Liver (tissue), 9 donors: ENCODE measurements around the gene ARPC5. TPM values are rescaled to one million over a fixed set of nuclear protein-coding genes. Genes with fewer than 3 reads are reported as not detected.
A peak's percentile ranks its signal among the peaks of the same experiment; 100 is the strongest.

ENCODE experiments used
- DNase-seq: peaks from one replicate; pipeline ENCODE4 v3.0.0-alpha.2; 2017; ENCODE audit warnings: low spot score
- H3K27ac ChIP-seq, 2 donors: one replicate each; pipeline ENCODE4 v1.7.0; 2013; ENCODE audit warnings: inconsistent platforms in 2 of 2, low read length in 2 of 2, control low read depth in 1 of 2, low read depth in 1 of 2, mild to moderate bottlenecking in 1 of 2
- H3K27me3 ChIP-seq, 4 donors: one replicate each; pipeline versions ENCODE4 v1.6.1 to v1.7.0; 2013; ENCODE audit warnings: low read length in 3 of 4, inconsistent platforms in 1 of 4, mild to moderate bottlenecking in 1 of 4, moderate library complexity in 1 of 4; ENCODE audit not compliant: control insufficient read depth in 4 of 4, insufficient read depth in 4 of 4
- H3K36me3 ChIP-seq, 4 donors: one replicate each; pipeline versions ENCODE4 v1.6.1 to v1.7.0; 2013; ENCODE audit warnings: low read length in 3 of 4, mild to moderate bottlenecking in 3 of 4, low read depth in 1 of 4, moderate library complexity in 1 of 4; ENCODE audit not compliant: control insufficient read depth in 4 of 4, insufficient read depth in 3 of 4
- H3K4me1 ChIP-seq, 4 donors: one replicate each; pipeline versions ENCODE4 v1.6.1 to v1.7.0; 2013; ENCODE audit warnings: low read length in 3 of 4, mild to moderate bottlenecking in 3 of 4, moderate library complexity in 1 of 4; ENCODE audit not compliant: control insufficient read depth in 4 of 4, insufficient read depth in 4 of 4
- H3K4me3 ChIP-seq, 3 donors: one replicate each; pipeline versions ENCODE4 v1.6.1 to v1.7.0; 2013; ENCODE audit warnings: low read length in 3 of 3, control low read depth in 1 of 3, low read depth in 1 of 3, mild to moderate bottlenecking in 1 of 3
- H3K9ac ChIP-seq, 2 donors: one replicate each; pipeline ENCODE4 v1.7.0; 2013; ENCODE audit warnings: low read length in 2 of 2, mild to moderate bottlenecking in 2 of 2, moderate library complexity in 2 of 2, control low read depth in 1 of 2, low read depth in 1 of 2
- H3K9me3 ChIP-seq, 4 donors: one replicate each; pipeline versions ENCODE4 v1.6.1 to v1.7.0; 2013; ENCODE audit warnings: low read length in 3 of 4; ENCODE audit not compliant: control insufficient read depth in 4 of 4
- ATF3 ChIP-seq: IDR thresholded peaks from 2 replicates; pipeline ENCODE4 v1.6.1; 2016; ENCODE audit warnings: antibody characterized with exemption
- EGR1 ChIP-seq, 2 donors: IDR thresholded peaks; 2 replicates each; pipeline ENCODE4 v1.6.1; 2016 to 2018; ENCODE audit warnings: antibody characterized with exemption in 2 of 2, low read depth in 2 of 2
- FOXA1 ChIP-seq: IDR thresholded peaks from 2 replicates; pipeline ENCODE4 v1.6.1; 2016; ENCODE audit warnings: antibody characterized with exemption
- FOXA2 ChIP-seq: IDR thresholded peaks from 2 replicates; pipeline ENCODE4 v1.6.1; 2016; ENCODE audit warnings: antibody characterized with exemption
- GABPA ChIP-seq, 2 donors: IDR thresholded peaks in 1 of 2; conservative IDR thresholded peaks in 1 of 2; 2 replicates each; pipeline ENCODE4 v1.6.1; 2016; ENCODE audit warnings: antibody characterized with exemption in 2 of 2, mild to moderate bottlenecking in 1 of 2, moderate library complexity in 1 of 2
- HNF4A ChIP-seq, 2 donors: conservative IDR thresholded peaks; 2 replicates each; pipeline ENCODE4 v1.6.1; 2016; ENCODE audit warnings: antibody characterized with exemption in 2 of 2, mild to moderate bottlenecking in 2 of 2
- HNF4G ChIP-seq: IDR thresholded peaks from 2 replicates; pipeline ENCODE4 v1.6.1; 2016; ENCODE audit warnings: antibody characterized with exemption
- JUND ChIP-seq, 2 donors: IDR thresholded peaks; 2 replicates each; pipeline ENCODE4 v1.6.1; 2016; ENCODE audit warnings: antibody characterized with exemption in 2 of 2
- MAX ChIP-seq: IDR thresholded peaks from 2 replicates; pipeline ENCODE4 v1.6.1; 2016; ENCODE audit warnings: antibody characterized with exemption
- NR2F2 ChIP-seq: IDR thresholded peaks from 2 replicates; pipeline ENCODE4 v1.6.1; 2016; ENCODE audit warnings: antibody characterized with exemption
- RAD21 ChIP-seq, 2 donors: IDR thresholded peaks; 2 replicates each; pipeline ENCODE4 v1.6.1; 2016; ENCODE audit warnings: antibody characterized with exemption in 2 of 2, mild to moderate bottlenecking in 2 of 2
- REST ChIP-seq: IDR thresholded peaks from 2 replicates; pipeline ENCODE4 v1.6.1; 2016; ENCODE audit warnings: antibody characterized with exemption, mild to moderate bottlenecking
- RXRA ChIP-seq, 2 donors: IDR thresholded peaks; 2 replicates each; pipeline ENCODE4 v1.6.1; 2017 to 2018; ENCODE audit warnings: antibody characterized with exemption in 2 of 2, mild to moderate bottlenecking in 1 of 2
- SP1 ChIP-seq: IDR thresholded peaks from 2 replicates; pipeline ENCODE4 v1.6.1; 2018; ENCODE audit warnings: antibody characterized with exemption, mild to moderate bottlenecking
- TAF1 ChIP-seq: conservative IDR thresholded peaks from 2 replicates; pipeline ENCODE4 v1.6.1; 2016; ENCODE audit warnings: antibody characterized with exemption, mild to moderate bottlenecking
- ZBTB33 ChIP-seq: IDR thresholded peaks from 2 replicates; pipeline ENCODE4 v1.6.1; 2016; ENCODE audit warnings: antibody characterized with exemption
- WGBS: extraction: QIAGEN DNeasy Blood & Tissue Kit; methylation state at CpG from one replicate; pipeline ENCODE4 v1.1.7; 2013; 5-methylcytosine and 5-hydroxymethylcytosine counted together
- polyA plus RNA-seq, 2 donors: library from polyadenylated mRNA; stranded (reverse) in 1 of 2; unstranded in 1 of 2; fragments of 200-250 nt in 1 of 2; fragments of >200 nt in 1 of 2; fragmentation: Nextera tagmentation in 1 of 2; extraction: Ambion mirVana in 1 of 2; gene quantifications; one replicate each; pipeline versions ENCODE4 v1.2.1 to v1.2.3, GENCODE V29; 2013 to 2015
- total RNA-seq, 2 donors: library from RNA; depleted of rRNA; stranded (reverse); fragments of >200 nt; gene quantifications; one replicate each; pipeline ENCODE4 v1.2.3, GENCODE V29; 2014
- TF ChIP-seq, protein P1 (sequence below): fragments of 150-350 bp; IDR thresholded peaks from 2 replicates; pipeline ENCODE4 v1.5.1; 2017; ENCODE audit warnings: improper control_type of control experiment, low read depth, low read length; ENCODE audit not compliant: missing input control
- donor health status: healthy.
- donor health status: healthy.
- donor health status: healthy.
- donor health status: healthy.
- donor health status: healthy.

ARPC5 gene
- total and polyA plus RNA-seq, 4 donors = 34.9 to 67.0 (median 54.3) TPM

- 58% methylated on average over 2 of the region's 2 CpGs for WGBS
- no peak overlapping the region for H3K9ac ChIP-seq
- no peak for TF ChIP-seq HNF4G
- TF ChIP-seq RAD21 (IDR thresholded peaks at IDR 0.05) = no peak
- peaks cover 0 to 7% (median 4%) of the 10 kb centered on the region in 4 donors for H3K4me1 ChIP-seq
- no peaks in the 10 kb centered on the region for H3K36me3 ChIP-seq
- no peak for DNase-seq
- H3K27me3 ChIP-seq = no peaks in the 10 kb centered on the region
- no peaks in the 10 kb centered on the region for H3K9me3 ChIP-seq
- no peak overlapping the region for H3K4me3 ChIP-seq
- no peak overlapping the region for H3K27ac ChIP-seq
Measured at GRCh38 chr1:183607322-183607980, 28.1 kb downstream of the ARPC5 start.

- WGBS = 86% methylated on average over 2 of the region's 2 CpGs
- TF ChIP-seq SP1 (no peak), HNF4G (no peak), FOXA1 (no peak), MAX (no peak)
- TF ChIP-seq, protein P1, sequence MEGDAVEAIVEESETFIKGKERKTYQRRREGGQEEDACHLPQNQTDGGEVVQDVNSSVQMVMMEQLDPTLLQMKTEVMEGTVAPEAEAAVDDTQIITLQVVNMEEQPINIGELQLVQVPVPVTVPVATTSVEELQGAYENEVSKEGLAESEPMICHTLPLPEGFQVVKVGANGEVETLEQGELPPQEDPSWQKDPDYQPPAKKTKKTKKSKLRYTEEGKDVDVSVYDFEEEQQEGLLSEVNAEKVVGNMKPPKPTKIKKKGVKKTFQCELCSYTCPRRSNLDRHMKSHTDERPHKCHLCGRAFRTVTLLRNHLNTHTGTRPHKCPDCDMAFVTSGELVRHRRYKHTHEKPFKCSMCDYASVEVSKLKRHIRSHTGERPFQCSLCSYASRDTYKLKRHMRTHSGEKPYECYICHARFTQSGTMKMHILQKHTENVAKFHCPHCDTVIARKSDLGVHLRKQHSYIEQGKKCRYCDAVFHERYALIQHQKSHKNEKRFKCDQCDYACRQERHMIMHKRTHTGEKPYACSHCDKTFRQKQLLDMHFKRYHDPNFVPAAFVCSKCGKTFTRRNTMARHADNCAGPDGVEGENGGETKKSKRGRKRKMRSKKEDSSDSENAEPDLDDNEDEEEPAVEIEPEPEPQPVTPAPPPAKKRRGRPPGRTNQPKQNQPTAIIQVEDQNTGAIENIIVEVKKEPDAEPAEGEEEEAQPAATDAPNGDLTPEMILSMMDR = no peak
- H3K27me3 ChIP-seq = no peaks in the 10 kb centered on the region
- peak overlapping the region in 1 of 2 donors; percentile 35 for H3K27ac ChIP-seq
- no peaks in the 10 kb centered on the region for H3K36me3 ChIP-seq
- H3K4me3 ChIP-seq = no peak overlapping the region
- DNase-seq = no peak
- H3K4me1 ChIP-seq = peaks cover 0 to 7% (median 4%) of the 10 kb centered on the region in 4 donors
- no peak overlapping the region for H3K9ac ChIP-seq
- no peaks in the 10 kb centered on the region for H3K9me3 ChIP-seq
Measured at GRCh38 chr1:183605904-183606303, 29.7 kb downstream of the ARPC5 start.

GRCh38 chr1:183604815-183605214, 30.8 kb downstream of the ARPC5 start:
- WGBS = 85% methylated on average over 8 of the region's 8 CpGs
- no peak overlapping the region for H3K9ac ChIP-seq

More at GRCh38 chr1:183604815-183605214, 30.8 kb downstream of the ARPC5 start:
- DNase-seq = no peak
- Histone ChIP-seq H3K27me3 (no peaks in the 10 kb centered on the region), H3K27ac (peak overlapping the region; percentile 32 to 58), H3K4me1 (peaks cover 0 to 7% (median 3%) of the 10 kb centered on the region in 4 donors), H3K4me3 (no peak overlapping the region), H3K9me3 (no peaks in the 10 kb centered on the region), H3K36me3 (no peaks in the 10 kb centered on the region)
- TF ChIP-seq MAX (no peak), FOXA2 (no peak), SP1 (no peak), HNF4A (conservative IDR thresholded peaks at IDR 0.05) (no peak), ZBTB33 (no peak), GABPA (IDR thresholded peaks at IDR 0.05 in 1 of 2, conservative IDR thresholded peaks at IDR 0.05 in 1 of 2) (no peak), HNF4G (no peak), EGR1 (IDR thresholded peaks at IDR 0.05; ENCODE audit: low read depth in 2 of 2) (no peak), RXRA (IDR thresholded peaks at IDR 0.05) (no peak), RAD21 (IDR thresholded peaks at IDR 0.05) (no peak), NR2F2 (no peak), REST (no peak), ATF3 (no peak), JUND (IDR thresholded peaks at IDR 0.05) (no peak), TAF1 (no peak)
- TF ChIP-seq, protein P1 = no peak
